ENCODE results near the gene TIMP4.
A peak's percentile ranks its signal among the peaks of the same experiment; 100 is the strongest.

The TIMP4 gene

GRCh38 chr3:12148183-12148940, 10.3 kb downstream of the TIMP4 start:
- no peak for DNase-seq (ENCODE audit: low read depth in 2 of 2, low spot score in 1 of 2)

GRCh38 chr3:12147049-12147780, 11.5 kb downstream of the TIMP4 start:
- DNase-seq (ENCODE audit: low read depth in 2 of 2, low spot score in 1 of 2): no peak

DNA sequence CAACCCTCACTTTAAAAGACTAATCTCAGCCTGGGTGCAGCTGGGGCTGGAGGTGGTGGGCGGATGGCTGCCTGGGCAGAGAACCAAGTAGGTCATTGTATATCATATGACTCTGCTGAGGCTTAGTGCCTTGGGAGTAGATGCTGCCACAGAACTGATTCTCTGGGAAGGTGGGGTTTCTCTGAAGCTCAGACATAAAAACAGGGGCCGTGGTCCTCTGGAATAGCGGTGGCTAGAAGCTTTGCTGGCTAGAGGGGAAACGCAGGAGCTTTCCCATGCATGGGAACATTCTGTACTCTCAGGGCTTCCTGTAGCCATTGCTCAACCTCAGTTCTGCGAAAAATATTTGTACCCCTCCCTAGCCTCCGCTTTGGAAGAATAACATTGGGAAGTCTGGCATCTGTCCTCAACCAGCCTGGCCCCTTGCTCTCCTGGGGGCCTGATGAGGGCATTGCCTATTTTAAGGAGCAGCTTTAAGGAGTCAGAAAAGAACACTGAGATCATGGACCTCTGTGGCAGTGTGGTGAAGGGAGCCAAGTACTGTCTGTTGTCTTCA, 14.7 kb downstream of the TIMP4 start:
- DNase-seq (ENCODE audit: low read depth in 2 of 2, low spot score in 1 of 2): no peak

DNA sequence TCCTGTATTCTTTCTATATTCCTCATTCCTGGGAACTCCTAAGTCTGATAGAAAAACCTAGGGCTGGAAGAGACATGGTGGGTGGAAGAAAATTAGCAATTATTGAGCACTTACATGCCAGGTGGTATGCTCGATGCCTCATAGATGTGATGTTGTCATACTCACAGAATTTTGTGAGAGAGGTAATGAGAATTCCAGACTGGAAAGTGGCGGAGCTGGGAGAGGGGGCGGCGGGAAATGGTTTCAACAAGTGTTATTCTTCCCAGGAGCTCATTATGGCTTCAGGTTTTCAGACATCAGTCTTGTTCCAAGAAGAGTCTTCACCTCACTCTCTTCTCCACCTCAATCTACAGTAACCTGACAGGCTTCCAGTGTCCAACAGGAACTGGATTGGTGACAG, 16.2 kb downstream of the TIMP4 start:
- no peak for DNase-seq (ENCODE audit: low read depth in 2 of 2, low spot score in 1 of 2)

DNA sequence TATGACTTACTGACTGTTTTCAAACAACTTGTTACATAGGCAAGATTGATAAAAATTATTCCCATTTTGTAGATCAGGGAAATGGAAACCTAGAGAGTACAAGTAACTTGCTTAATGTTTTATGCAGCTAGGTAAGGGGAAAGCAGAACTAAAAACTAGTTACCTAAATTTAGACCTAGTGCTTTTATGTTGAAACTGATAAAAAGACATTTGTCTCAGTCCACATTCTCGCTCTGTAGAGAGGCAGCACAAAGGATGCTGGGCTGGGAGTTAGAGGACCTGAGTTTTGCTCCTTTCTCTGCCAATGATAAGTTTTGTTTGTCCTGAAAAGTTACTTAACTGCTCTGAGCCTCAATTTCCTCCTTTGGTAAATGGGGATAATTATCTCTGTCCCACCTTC, 17.4 kb downstream of the TIMP4 start:
- DNase-seq (ENCODE audit: low read depth in 2 of 2, low spot score in 1 of 2): no peak

- no peak for DNase-seq (ENCODE audit: low read depth in 2 of 2, low spot score in 1 of 2)
Measured at GRCh38 chr3:12139111-12139511, 19.6 kb downstream of the TIMP4 start.

GRCh38 chr3:12138044-12138443, 20.7 kb downstream of the TIMP4 start:
- DNase-seq (ENCODE audit: low read depth in 2 of 2, low spot score in 1 of 2): no peak

GRCh38 chr3:12136371-12136770, 22.3 kb downstream of the TIMP4 start:
- no peak for DNase-seq (ENCODE audit: low read depth in 2 of 2, low spot score in 1 of 2)

DNA sequence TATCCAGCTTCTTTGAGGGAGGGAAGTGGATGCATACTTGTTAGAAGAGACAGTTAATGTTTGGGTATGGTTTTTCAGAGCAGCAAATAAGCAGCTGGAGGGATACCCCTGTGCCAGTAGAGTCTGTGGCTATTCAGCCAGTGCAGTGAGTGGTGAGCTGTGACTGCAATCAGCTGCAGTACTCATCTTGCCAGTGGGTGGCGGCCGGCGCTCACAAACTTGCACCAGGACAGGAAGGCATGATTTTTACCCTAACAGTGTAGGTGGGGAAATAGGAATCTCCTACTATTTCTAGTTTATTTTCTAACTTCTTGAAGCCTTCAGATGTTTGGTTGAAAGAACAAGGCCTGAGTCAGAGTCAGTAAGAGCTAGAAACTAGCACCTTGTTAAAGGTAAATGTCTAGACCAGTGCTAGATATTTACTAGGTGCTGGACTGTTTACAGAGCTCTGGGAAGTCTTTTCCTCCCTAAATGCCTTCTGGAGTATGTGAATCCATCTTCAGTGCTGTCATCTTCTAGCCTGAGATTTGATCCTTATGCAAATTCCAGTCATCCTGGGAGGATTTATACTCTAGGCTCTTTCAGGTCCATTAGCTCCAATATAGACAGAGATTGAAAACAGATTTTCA, 23.6 kb downstream of the TIMP4 start:
- peak in 1 of 2 donors; percentile 13 for DNase-seq (ENCODE audit: low read depth in 2 of 2, low spot score in 1 of 2)

DNA sequence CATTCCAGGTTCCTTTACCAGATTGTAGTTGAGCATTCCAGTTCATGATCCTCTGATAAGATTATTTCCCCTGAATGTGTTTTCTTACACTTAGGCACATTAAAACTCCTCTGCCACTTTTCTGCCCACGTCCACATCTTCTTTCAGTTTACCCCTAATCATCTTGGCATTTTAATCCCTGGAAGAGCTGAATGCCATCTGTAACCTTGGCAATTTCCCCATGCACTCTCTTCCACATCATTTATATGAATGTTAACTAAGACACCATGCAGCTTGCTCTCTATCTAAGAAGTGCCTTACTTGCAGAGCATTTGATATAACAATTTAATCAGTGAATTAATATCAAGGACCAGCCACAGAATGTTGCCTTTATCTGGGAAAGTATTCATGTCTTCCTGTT, 25.8 kb downstream of the TIMP4 start:
- no peak for DNase-seq (ENCODE audit: low read depth in 2 of 2, low spot score in 1 of 2)

GRCh38 chr3:12131351-12132090, 27.2 kb downstream of the TIMP4 start:
- DNase-seq (ENCODE audit: low read depth in 2 of 2, low spot score in 1 of 2): no peak

- DNase-seq (ENCODE audit: low read depth in 2 of 2, low spot score in 1 of 2): no peak
Measured at GRCh38 chr3:12127391-12127790, 31.3 kb downstream of the TIMP4 start.

GRCh38 chr3:12125772-12126171, 32.9 kb downstream of the TIMP4 start:
- DNase-seq (ENCODE audit: low read depth in 2 of 2, low spot score in 1 of 2): no peak

GRCh38 chr3:12121466-12121865, 37.2 kb downstream of the TIMP4 start:
- DNase-seq (ENCODE audit: low read depth in 2 of 2, low spot score in 1 of 2): no peak

DNA sequence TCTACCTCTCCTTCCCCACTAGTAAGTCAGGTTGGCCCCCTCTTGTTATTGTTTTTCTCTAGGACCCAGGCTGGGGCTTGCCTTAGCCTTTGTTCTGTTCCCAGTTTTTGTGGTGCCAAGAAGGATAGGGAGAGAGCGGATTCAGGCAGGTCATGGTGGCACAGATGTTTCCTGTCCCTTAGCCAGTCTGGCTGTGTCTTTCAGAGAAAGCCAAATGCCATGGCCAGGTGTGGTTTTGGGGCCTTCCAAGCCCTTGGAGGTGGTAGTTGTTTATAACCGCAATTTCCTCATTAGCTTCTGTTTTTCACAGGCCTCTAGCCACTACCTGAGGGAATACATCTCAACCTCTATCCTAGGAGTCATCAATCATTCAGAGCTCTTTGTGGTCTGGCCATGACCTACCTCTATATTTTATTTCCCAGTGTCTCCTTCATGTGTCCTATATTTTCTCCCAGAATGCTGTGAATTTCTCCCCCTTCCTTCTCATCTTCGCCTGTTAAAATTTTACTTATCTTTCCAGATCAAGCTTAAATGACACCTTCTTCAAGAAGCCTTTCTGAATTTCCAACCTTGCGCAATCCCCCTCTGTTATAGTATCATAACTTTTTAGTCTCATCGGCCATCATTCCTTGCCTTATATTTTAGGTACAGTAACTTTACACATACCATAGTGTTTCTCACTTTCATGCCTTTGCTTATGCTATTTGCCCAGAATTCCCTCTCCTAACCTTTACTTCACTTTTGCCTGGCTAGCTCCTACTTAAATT, 38.2 kb downstream of the TIMP4 start:
- DNase-seq (ENCODE audit: low read depth in 2 of 2, low spot score in 1 of 2): no peak

DNA sequence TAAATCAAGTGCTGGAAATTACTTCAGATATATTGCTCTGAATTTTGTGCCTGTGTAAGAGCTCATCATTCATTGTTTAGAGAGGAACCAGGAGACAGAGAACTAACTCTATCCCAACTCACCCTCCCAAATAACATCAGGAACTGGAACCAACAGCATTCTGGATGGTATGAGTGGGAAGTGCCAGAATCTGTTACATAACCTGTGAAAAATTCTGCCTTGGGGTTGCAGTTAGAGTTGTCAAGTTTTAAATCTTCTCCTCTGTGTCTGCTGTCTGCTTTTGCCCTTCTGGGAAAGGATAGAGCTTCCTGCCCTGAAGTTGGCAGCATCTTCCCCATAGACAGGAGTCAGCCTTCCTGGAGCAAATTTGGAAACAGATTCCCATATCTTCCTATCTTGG, 41.2 kb downstream of the TIMP4 start:
- no peak for DNase-seq (ENCODE audit: low read depth in 2 of 2, low spot score in 1 of 2)

GRCh38 chr3:12116870-12117269, 41.8 kb downstream of the TIMP4 start:
- DNase-seq (ENCODE audit: low read depth in 2 of 2, low spot score in 1 of 2): no peak

DNA sequence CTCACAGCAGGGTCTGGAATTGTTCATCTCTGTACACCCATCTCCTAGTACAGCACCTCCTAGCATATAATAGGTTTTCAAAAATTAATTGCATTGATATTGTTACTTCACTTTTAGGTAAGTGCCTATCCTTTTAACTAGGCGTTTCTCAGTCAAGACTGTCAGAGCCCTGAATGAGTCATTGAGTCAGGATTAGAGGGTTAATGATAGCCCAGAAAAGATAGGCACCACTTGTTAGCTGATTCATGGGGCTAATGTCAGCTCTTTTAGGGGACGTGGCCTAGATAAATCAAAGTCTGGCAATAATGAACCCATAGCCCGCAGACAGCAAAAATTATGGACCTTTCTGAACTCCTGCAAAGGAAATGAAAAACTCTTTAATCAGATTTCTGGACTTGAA, 42.9 kb downstream of the TIMP4 start:
- DNase-seq (ENCODE audit: low read depth in 2 of 2, low spot score in 1 of 2): no peak

- no peak for DNase-seq (ENCODE audit: low read depth in 2 of 2, low spot score in 1 of 2)
Measured at GRCh38 chr3:12115104-12115503, 43.6 kb downstream of the TIMP4 start.

- DNase-seq (ENCODE audit: low read depth in 2 of 2, low spot score in 1 of 2): no peak
Measured at GRCh38 chr3:12114251-12114650, 44.5 kb downstream of the TIMP4 start.

Measured in stimulated activated CD8-positive, alpha-beta memory T cell treated with anti-CD3 and anti-CD28 coated beads, Interleukin-4, amount 100 ng/mL, for 1 hour (primary cell).